ENCODE results near the gene C10orf120.

The C10orf120 gene

GRCh38 chr10:122673731-122674130, 25.9 kb downstream of the C10orf120 start:
- no peak for DNase-seq (ENCODE audit: low read depth)
- H3K4me3 ChIP-seq (ENCODE audit: low read depth, low read length) = no peak overlapping the region
- TF ChIP-seq CTCF (conservative IDR thresholded peaks at IDR 0.05; ENCODE audit: low read depth, low read length) = no peak

GRCh38 chr10:122673269-122673668, 26.4 kb downstream of the C10orf120 start:
- no peak for TF ChIP-seq CTCF (conservative IDR thresholded peaks at IDR 0.05; ENCODE audit: low read depth, low read length)
- H3K4me3 ChIP-seq (ENCODE audit: low read depth, low read length) = no peak overlapping the region
- DNase-seq (ENCODE audit: low read depth) = no peak

- H3K4me3 ChIP-seq (ENCODE audit: low read depth, low read length) = no peak overlapping the region
- TF ChIP-seq CTCF (conservative IDR thresholded peaks at IDR 0.05; ENCODE audit: low read depth, low read length) = no peak
- DNase-seq (ENCODE audit: low read depth) = no peak
Observed at GRCh38 chr10:122672655-122673054, 27.0 kb downstream of the C10orf120 start.

GRCh38 chr10:122671355-122671754, 28.3 kb downstream of the C10orf120 start:
- no peak for TF ChIP-seq CTCF (conservative IDR thresholded peaks at IDR 0.05; ENCODE audit: low read depth, low read length)
- no peak overlapping the region for H3K4me3 ChIP-seq (ENCODE audit: low read depth, low read length)
- no peak for DNase-seq (ENCODE audit: low read depth)

GRCh38 chr10:122669842-122670241, 29.8 kb downstream of the C10orf120 start:
- no peak for DNase-seq (ENCODE audit: low read depth)
- TF ChIP-seq CTCF (conservative IDR thresholded peaks at IDR 0.05; ENCODE audit: low read depth, low read length) = no peak
- H3K4me3 ChIP-seq (ENCODE audit: low read depth, low read length) = no peak overlapping the region

GRCh38 chr10:122669045-122669444, 30.6 kb downstream of the C10orf120 start:
- no peak for TF ChIP-seq CTCF (conservative IDR thresholded peaks at IDR 0.05; ENCODE audit: low read depth, low read length)
- no peak overlapping the region for H3K4me3 ChIP-seq (ENCODE audit: low read depth, low read length)
- DNase-seq (ENCODE audit: low read depth) = no peak

- H3K4me3 ChIP-seq (ENCODE audit: low read depth, low read length) = no peak overlapping the region
- TF ChIP-seq CTCF (conservative IDR thresholded peaks at IDR 0.05; ENCODE audit: low read depth, low read length) = no peak
- DNase-seq (ENCODE audit: low read depth) = no peak
Observed at GRCh38 chr10:122665946-122666345, 33.7 kb downstream of the C10orf120 start.
